Measurements from ENCODE around the gene C16orf89.
"Not testable (repeated sequence)": the region's sequence is repeated elsewhere in the genome, so short reads cannot be mapped to it uniquely, and the experiment has no call there.

The C16orf89 gene

GRCh38 chr16:5065813-5066212 is at the start of gene C16orf89:
Gene C16orf89 (minus strand): TSS chr16:5065956. CDS start chr16:5065908, 48 bp downstream.
- H3K4me3 Mint-ChIP-seq = no peak within 1 kb of the TSS
- peaks cover 16% of the 10 kb centered on the region for H3K27me3 Mint-ChIP-seq
- no peaks in the 10 kb centered on the region for H3K9me3 Mint-ChIP-seq
- intact Hi-C loops (cut with micrococcal nuclease) = no loop called here
- no peaks in the 10 kb centered on the region for H3K36me3 Mint-ChIP-seq (ENCODE audit: low read depth)
- H3K4me1 Mint-ChIP-seq (ENCODE audit: low read depth) = no peaks in the 10 kb centered on the region
- H3K27ac Mint-ChIP-seq = no peak within 1 kb of the TSS

GRCh38 chr16:5110933-5111332 is 45.2 kb upstream of the C16orf89 start:
- intact Hi-C loops (cut with micrococcal nuclease); H3K4me3 Mint-ChIP-seq; H3K9me3 Mint-ChIP-seq; H3K27ac Mint-ChIP-seq; H3K4me1 Mint-ChIP-seq (ENCODE audit: low read depth); H3K36me3 Mint-ChIP-seq (ENCODE audit: low read depth): not testable (repeated sequence)
- peaks cover 43% of the 10 kb centered on the region for H3K27me3 Mint-ChIP-seq

- H3K4me1 Mint-ChIP-seq (ENCODE audit: low read depth) = peaks cover 6% of the 10 kb centered on the region
- no peaks in the 10 kb centered on the region for H3K36me3 Mint-ChIP-seq (ENCODE audit: low read depth)
- no peak overlapping the region for H3K4me3 Mint-ChIP-seq
- H3K27ac Mint-ChIP-seq = no peak overlapping the region
- H3K9me3 Mint-ChIP-seq = no peaks in the 10 kb centered on the region
- peaks cover 34% of the 10 kb centered on the region for H3K27me3 Mint-ChIP-seq
- intact Hi-C loops (cut with micrococcal nuclease) = no loop called here
Measured at GRCh38 chr16:5108505-5109158, 42.9 kb upstream of the C16orf89 start.

- intact Hi-C loops (cut with micrococcal nuclease); H3K27ac Mint-ChIP-seq: not testable (repeated sequence)
Measured at GRCh38 chr16:5105039-5105438, 39.3 kb upstream of the C16orf89 start.

GRCh38 chr16:5103296-5104032 is 37.7 kb upstream of the C16orf89 start:
- intact Hi-C loops (cut with micrococcal nuclease); H3K4me1 Mint-ChIP-seq (ENCODE audit: low read depth); H3K27ac Mint-ChIP-seq; H3K4me3 Mint-ChIP-seq; H3K36me3 Mint-ChIP-seq (ENCODE audit: low read depth); H3K9me3 Mint-ChIP-seq: not testable (repeated sequence)
- H3K27me3 Mint-ChIP-seq = peaks cover 51% of the 10 kb centered on the region

More at GRCh38 chr16:5105039-5105438, 39.3 kb upstream of the C16orf89 start:
- not testable (repeated sequence) for H3K4me3 Mint-ChIP-seq; H3K4me1 Mint-ChIP-seq (ENCODE audit: low read depth); H3K36me3 Mint-ChIP-seq (ENCODE audit: low read depth); H3K9me3 Mint-ChIP-seq
- peaks cover 46% of the 10 kb centered on the region for H3K27me3 Mint-ChIP-seq

GRCh38 chr16:5099174-5099573 is 33.4 kb upstream of the C16orf89 start:
- H3K27me3 Mint-ChIP-seq = peaks cover 40% of the 10 kb centered on the region
- peaks cover 14% of the 10 kb centered on the region for H3K4me1 Mint-ChIP-seq (ENCODE audit: low read depth)
- not testable (repeated sequence) for H3K36me3 Mint-ChIP-seq (ENCODE audit: low read depth); H3K27ac Mint-ChIP-seq; H3K9me3 Mint-ChIP-seq; H3K4me3 Mint-ChIP-seq
- intact Hi-C loops (cut with micrococcal nuclease) = loop anchor here (5.0 kb wide), 1 partner anchor 142 kb away; the partner anchor contains the start of gene SEC14L5

GRCh38 chr16:5098221-5099159 is 32.7 kb upstream of the C16orf89 start:
- intact Hi-C loops (cut with micrococcal nuclease) = loop anchor here (5.0 kb wide), 1 partner anchor 141 kb away; the partner anchor contains the start of gene SEC14L5
- H3K9me3 Mint-ChIP-seq = not testable (repeated sequence)

GRCh38 chr16:5097470-5098220 is 31.9 kb upstream of the C16orf89 start, which contains the start of gene EEF2KMT:
Gene EEF2KMT (minus strand): TSS chr16:5097795. CDS start chr16:5097739, 56 bp downstream.
- Mint-ChIP-seq H3K4me3 (peak within 1 kb of the TSS; percentile 86), H3K36me3 (ENCODE audit: low read depth) (peaks cover 23% of the 10 kb centered on the region)
- intact Hi-C loops (cut with micrococcal nuclease) = loop anchor here (5.0 kb wide), 1 partner anchor 140 kb away; the partner anchor contains the start of gene SEC14L5

More at GRCh38 chr16:5098221-5099159, 32.7 kb upstream of the C16orf89 start:
- Mint-ChIP-seq H3K4me1 (ENCODE audit: low read depth) (peaks cover 14% of the 10 kb centered on the region), H3K4me3 (peak overlapping the region; percentile 86), H3K27ac (peak overlapping the region; percentile 88), H3K27me3 (peaks cover 40% of the 10 kb centered on the region), H3K36me3 (ENCODE audit: low read depth) (peaks cover 15% of the 10 kb centered on the region)

GRCh38 chr16:5097061-5097469 is 31.3 kb upstream of the C16orf89 start:
- H3K4me1 Mint-ChIP-seq (ENCODE audit: low read depth) = peaks cover 17% of the 10 kb centered on the region
- peak overlapping the region; percentile 88 for H3K27ac Mint-ChIP-seq
- peaks cover 27% of the 10 kb centered on the region for H3K27me3 Mint-ChIP-seq
- H3K9me3 Mint-ChIP-seq = not testable (repeated sequence)
- peak overlapping the region; percentile 86 for H3K4me3 Mint-ChIP-seq
- H3K36me3 Mint-ChIP-seq (ENCODE audit: low read depth) = peaks cover 28% of the 10 kb centered on the region
- intact Hi-C loops (cut with micrococcal nuclease) = loop anchor here (5.0 kb wide), 1 partner anchor 140 kb away; the partner anchor contains the start of gene SEC14L5

More at GRCh38 chr16:5097470-5098220, 31.9 kb upstream of the C16orf89 start, which contains the start of gene EEF2KMT:
- peak within 1 kb of the TSS; percentile 88 for H3K27ac Mint-ChIP-seq
- H3K27me3 Mint-ChIP-seq = peaks cover 33% of the 10 kb centered on the region
- H3K4me1 Mint-ChIP-seq (ENCODE audit: low read depth) = peaks cover 14% of the 10 kb centered on the region
- not testable (repeated sequence) for H3K9me3 Mint-ChIP-seq

- intact Hi-C loops (cut with micrococcal nuclease) = loop anchor here (5.0 kb wide), 1 partner anchor 139 kb away; the partner anchor contains the start of gene SEC14L5
- peak overlapping the region; percentile 88 for H3K27ac Mint-ChIP-seq
- peak overlapping the region; percentile 86 for H3K4me3 Mint-ChIP-seq
- H3K4me1 Mint-ChIP-seq (ENCODE audit: low read depth) = peaks cover 20% of the 10 kb centered on the region
- not testable (repeated sequence) for H3K9me3 Mint-ChIP-seq
- H3K27me3 Mint-ChIP-seq = peaks cover 23% of the 10 kb centered on the region
- peaks cover 32% of the 10 kb centered on the region for H3K36me3 Mint-ChIP-seq (ENCODE audit: low read depth)
Measured at GRCh38 chr16:5096437-5097060, 30.8 kb upstream of the C16orf89 start.

GRCh38 chr16:5095145-5095830 is 29.5 kb upstream of the C16orf89 start:
- intact Hi-C loops (cut with micrococcal nuclease) = loop anchor here (5.0 kb wide), 1 partner anchor 138 kb away; the partner anchor contains the start of gene SEC14L5
- H3K27ac Mint-ChIP-seq, H3K9me3 Mint-ChIP-seq, H3K4me3 Mint-ChIP-seq: not testable (repeated sequence)
- Mint-ChIP-seq H3K27me3 (peaks cover 10% of the 10 kb centered on the region), H3K36me3 (ENCODE audit: low read depth) (peaks cover 45% of the 10 kb centered on the region), H3K4me1 (ENCODE audit: low read depth) (peaks cover 20% of the 10 kb centered on the region)

GRCh38 chr16:5093746-5094145 is 28.0 kb upstream of the C16orf89 start:
- H3K9me3 Mint-ChIP-seq, H3K27me3 Mint-ChIP-seq, H3K27ac Mint-ChIP-seq, H3K4me3 Mint-ChIP-seq: not testable (repeated sequence)
- peaks cover 20% of the 10 kb centered on the region for H3K4me1 Mint-ChIP-seq (ENCODE audit: low read depth)
- intact Hi-C loops (cut with micrococcal nuclease) = loop anchor here (5.0 kb wide), 1 partner anchor 36 kb away; no protein-coding TSS in a partner anchor
- peaks cover 60% of the 10 kb centered on the region for H3K36me3 Mint-ChIP-seq (ENCODE audit: low read depth)
